Measurements from ENCODE around the gene FBXO42.
"Not testable (repeated sequence)": the region's sequence is repeated elsewhere in the genome, so short reads cannot be mapped to it uniquely, and the experiment has no call there.

The FBXO42 gene

DNA sequence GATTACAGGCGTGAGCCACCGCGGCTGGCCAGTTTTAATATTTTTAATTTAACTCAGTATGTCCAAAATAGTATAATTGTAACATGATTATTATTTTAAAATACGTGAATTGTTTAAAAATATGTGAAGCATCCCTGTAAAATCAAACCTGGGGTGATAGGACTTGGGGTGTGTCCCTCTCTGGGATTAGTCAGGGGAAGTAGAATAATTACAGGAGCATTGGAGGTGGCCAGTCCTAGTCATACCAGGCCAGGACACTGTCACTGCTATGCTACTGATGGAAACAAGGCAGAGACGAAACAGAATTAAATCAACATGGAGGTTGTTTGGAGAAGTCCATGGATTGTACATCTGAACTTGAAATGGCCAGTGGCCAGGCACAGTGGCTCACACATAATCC, 31.6 kb upstream of the FBXO42 start:
- H3K27me3 Mint-ChIP-seq = no peaks in the 10 kb centered on the region
- peaks cover 1% of the 10 kb centered on the region for H3K9me3 Mint-ChIP-seq
- ATAC-seq (ENCODE audit: low read depth) (no peak), DNase-seq (ENCODE audit: low spot score in 2 of 2) (no peak)
- H3K36me3 Mint-ChIP-seq = peaks cover 2% of the 10 kb centered on the region
- no peak overlapping the region for H3K4me3 Mint-ChIP-seq
- H3K27ac Mint-ChIP-seq = peak overlapping the region; percentile 85
- H3K4me1 Mint-ChIP-seq = peaks cover 46% of the 10 kb centered on the region

DNA sequence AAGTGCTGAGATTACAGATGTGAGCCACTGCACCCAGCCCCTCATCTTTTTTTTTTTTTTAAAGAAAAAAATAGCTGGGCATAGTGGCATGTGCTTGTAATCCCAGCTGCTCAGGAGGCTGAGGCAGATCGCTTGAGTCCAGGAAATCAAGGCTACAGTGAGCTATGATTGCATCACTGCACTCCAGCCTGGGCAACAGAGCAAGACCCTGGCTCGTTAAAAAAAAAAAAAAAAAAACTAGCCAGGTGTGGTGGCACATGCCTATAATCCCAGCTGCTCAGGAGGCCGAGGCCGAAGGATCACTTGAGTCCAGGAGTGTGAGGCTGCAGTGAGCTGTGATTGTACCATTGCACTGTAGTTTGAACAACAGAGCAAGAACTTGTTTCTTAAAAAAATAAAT, 28.6 kb upstream of the FBXO42 start:
- H3K4me1 Mint-ChIP-seq = peaks cover 43% of the 10 kb centered on the region
- ATAC-seq (ENCODE audit: low read depth) = no peak

DNA sequence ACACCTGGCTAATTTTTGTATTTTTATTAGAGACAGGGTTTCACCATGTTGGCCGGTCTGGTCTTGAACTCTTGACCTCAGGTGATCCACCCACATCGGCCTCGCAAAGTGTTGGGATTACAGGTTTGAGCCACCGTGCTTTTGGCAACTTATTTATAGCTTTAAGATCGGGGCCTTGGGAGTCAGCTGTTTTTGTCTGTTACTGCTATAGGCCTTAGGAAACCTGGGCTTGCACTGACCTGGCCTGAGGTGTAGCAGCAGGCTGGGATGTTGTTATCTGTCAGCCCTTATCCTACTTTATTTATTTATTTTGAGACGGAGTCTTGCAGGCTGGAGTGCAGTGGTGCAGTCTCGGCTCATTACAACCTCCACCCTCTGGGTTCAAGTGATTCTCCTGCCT, 26.2 kb upstream of the FBXO42 start:
- DNase-seq (ENCODE audit: low spot score in 2 of 2) (no peak), ATAC-seq (ENCODE audit: low read depth) (no peak)
- peaks cover 42% of the 10 kb centered on the region for H3K4me1 Mint-ChIP-seq
- H3K4me3 Mint-ChIP-seq = no peak overlapping the region
- peaks cover 1% of the 10 kb centered on the region for H3K9me3 Mint-ChIP-seq
- peaks cover 5% of the 10 kb centered on the region for H3K36me3 Mint-ChIP-seq
- no peak overlapping the region for H3K27ac Mint-ChIP-seq
- no peaks in the 10 kb centered on the region for H3K27me3 Mint-ChIP-seq

More for the DNA sequence above, 28.6 kb upstream of the FBXO42 start:
- H3K9me3 Mint-ChIP-seq = peaks cover 1% of the 10 kb centered on the region
- no peak for DNase-seq (ENCODE audit: low spot score in 2 of 2)
- no peaks in the 10 kb centered on the region for H3K27me3 Mint-ChIP-seq
- H3K4me3 Mint-ChIP-seq = no peak overlapping the region
- H3K27ac Mint-ChIP-seq = no peak overlapping the region
- H3K36me3 Mint-ChIP-seq = peaks cover 5% of the 10 kb centered on the region

DNA sequence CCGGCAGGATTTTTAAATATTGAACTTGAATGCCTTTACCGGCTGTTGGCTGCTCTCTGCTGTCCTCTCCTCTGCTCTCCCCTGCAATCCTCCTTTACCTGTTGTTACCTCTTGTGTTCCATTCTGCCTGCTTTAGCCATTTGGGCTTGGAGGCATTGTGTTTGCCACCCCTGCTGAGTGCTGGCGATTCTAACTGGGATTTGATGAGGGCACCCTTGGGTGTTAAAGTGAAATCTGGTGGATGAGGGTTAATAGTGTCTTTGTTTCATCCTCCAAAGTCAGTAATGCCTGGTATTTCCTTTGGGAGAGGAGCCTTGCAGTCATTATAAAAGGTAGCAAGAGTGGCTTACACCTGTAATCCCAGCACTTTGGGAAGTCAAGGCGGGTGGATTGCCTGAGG, 24.7 kb upstream of the FBXO42 start:
- peak overlapping the region; percentile 38 for H3K27ac Mint-ChIP-seq
- peak overlapping the region; percentile 45 for H3K4me3 Mint-ChIP-seq
- H3K36me3 Mint-ChIP-seq = peaks cover 7% of the 10 kb centered on the region
- DNase-seq (ENCODE audit: low spot score in 2 of 2) = no peak
- peaks cover 46% of the 10 kb centered on the region for H3K4me1 Mint-ChIP-seq
- no peaks in the 10 kb centered on the region for H3K27me3 Mint-ChIP-seq
- H3K9me3 Mint-ChIP-seq = no peaks in the 10 kb centered on the region
- ATAC-seq (ENCODE audit: low read depth) = no peak

DNA sequence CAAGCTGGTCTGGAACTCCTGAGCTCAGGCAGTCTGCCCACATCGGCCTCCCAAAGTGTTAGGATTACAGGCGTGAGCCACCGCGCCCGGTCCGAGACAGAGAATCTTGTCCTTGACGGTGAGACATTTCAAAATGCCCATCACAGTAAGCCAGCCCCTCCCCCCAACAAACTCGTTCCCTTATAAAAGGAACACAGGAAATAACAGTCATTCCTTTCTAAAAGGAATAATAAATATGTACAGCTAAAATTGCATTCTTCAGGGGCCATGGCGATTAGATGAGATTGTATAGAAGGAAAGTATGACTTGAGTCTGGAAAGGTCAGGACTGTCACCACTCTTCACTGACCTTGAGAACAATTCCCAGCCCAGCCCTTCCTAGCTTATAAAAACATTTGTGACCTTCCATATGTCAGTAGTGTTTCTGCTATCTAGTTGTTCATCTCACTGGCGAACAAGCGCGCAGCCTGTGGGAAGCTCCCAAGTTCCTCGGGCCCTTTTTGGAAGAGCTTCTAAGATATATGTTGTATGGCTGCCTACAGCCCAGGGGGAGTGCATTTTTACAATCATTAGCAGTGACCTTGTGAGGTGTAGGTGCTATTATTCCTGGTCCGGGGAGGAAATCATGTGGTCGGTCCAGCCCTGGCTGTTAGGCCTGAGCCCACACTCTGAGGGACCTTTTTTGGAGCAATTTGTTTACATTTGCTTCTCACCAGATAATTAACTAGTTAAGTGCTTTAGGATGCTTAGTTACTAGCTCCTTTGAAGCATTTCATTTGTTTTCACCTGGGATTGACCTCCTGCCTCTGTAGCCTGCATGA, 23.5 kb upstream of the FBXO42 start:
- DNase-seq (ENCODE audit: low spot score in 2 of 2) = no peak
- Mint-ChIP-seq H3K36me3 (peaks cover 7% of the 10 kb centered on the region), H3K4me3 (no peak overlapping the region), H3K27ac (peak overlapping the region; percentile 41), H3K4me1 (peaks cover 48% of the 10 kb centered on the region), H3K27me3 (no peaks in the 10 kb centered on the region), H3K9me3 (no peaks in the 10 kb centered on the region)
- ATAC-seq (ENCODE audit: low read depth) = no peak

DNA sequence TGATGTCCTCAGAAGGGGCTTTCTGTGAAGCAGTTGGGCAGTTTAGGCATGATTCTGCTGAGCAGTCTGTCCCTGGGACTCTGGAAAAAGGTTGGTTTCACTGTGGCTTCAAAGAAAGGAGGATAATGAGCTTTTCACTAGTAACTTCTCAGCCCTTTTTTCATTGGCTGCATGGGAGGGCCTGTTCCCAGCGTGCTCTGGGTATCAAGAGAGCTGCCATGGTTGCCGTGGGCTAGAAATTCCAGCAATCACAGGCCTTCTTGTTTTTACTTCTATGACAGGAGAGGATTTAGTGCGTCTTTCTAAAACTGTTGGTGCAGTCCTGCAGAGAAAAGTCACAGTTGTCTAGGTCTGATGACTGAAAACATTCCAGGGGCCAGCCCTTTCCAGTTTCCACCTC, 22.0 kb upstream of the FBXO42 start:
- no peak for DNase-seq (ENCODE audit: low spot score in 2 of 2)
- no peaks in the 10 kb centered on the region for H3K27me3 Mint-ChIP-seq
- ATAC-seq (ENCODE audit: low read depth) = no peak
- H3K4me1 Mint-ChIP-seq = peaks cover 47% of the 10 kb centered on the region
- H3K9me3 Mint-ChIP-seq = no peaks in the 10 kb centered on the region
- no peak overlapping the region for H3K4me3 Mint-ChIP-seq
- H3K36me3 Mint-ChIP-seq = peaks cover 7% of the 10 kb centered on the region
- no peak overlapping the region for H3K27ac Mint-ChIP-seq

DNA sequence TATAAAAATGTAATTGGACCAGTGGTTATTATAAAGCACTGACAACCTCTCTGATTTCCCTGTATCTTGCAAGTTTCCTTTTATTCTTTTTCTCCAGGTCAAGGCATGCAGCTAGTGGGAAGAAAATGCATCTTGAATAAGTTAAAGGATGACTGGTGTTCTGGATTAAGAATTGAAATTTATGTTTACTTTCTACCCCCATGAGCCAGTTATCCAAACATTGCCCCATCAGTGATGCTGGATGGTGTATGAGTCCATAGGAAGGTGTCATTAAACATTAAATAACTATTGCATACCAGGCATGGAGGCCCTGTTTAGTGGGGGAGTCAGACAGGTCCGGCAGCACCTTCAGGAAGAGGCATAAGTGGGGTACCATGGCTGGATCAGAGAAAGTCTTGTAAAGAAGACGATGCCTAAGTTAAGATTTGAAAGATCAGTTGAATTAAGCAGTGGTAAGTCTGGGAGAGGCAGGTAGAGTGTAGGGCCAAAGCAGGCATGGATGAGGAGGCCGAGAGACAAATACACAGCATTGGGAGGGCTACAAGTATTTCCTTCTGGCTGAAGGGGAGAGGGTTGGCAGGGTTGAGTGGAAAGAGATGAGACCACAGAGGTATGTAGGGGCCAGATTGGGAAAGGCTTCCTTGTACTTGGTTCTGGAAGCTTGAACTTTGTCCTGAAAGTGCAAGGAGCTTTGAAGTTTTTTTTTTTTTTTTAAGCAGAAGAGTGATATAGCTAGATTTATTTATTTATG, 20.4 kb upstream of the FBXO42 start:
- Mint-ChIP-seq H3K9me3 (no peaks in the 10 kb centered on the region), H3K27me3 (no peaks in the 10 kb centered on the region), H3K4me1 (peaks cover 47% of the 10 kb centered on the region), H3K4me3 (no peak overlapping the region), H3K36me3 (peaks cover 6% of the 10 kb centered on the region), H3K27ac (peak overlapping the region; percentile 24)
- ATAC-seq (ENCODE audit: low read depth) = no peak
- DNase-seq (ENCODE audit: low spot score in 2 of 2) = no peak

DNA sequence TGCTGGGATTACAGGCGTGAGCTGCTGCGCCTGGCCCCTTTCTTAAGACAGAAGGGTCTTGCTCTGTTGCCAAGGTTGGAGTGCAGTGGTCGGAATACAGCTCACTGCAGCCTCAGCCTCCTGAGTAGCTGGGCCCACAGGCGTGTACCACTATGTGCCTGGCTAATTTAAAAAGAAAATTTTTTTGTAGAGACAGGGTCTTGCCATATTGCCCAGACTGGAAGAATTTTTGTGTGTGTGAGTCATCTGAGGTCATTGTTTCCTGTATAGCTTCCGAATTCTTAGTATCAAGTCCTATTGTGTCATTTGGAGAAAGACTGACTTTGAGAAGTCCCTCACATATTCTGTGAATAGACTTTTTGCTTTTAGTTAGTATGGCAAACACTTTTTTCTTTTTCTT, 19.4 kb upstream of the FBXO42 start:
- H3K4me1 Mint-ChIP-seq = peaks cover 40% of the 10 kb centered on the region
- H3K36me3 Mint-ChIP-seq = peaks cover 4% of the 10 kb centered on the region
- H3K9me3 Mint-ChIP-seq = no peaks in the 10 kb centered on the region
- ATAC-seq (ENCODE audit: low read depth) (no peak), DNase-seq (ENCODE audit: low spot score in 2 of 2) (no peak)
- H3K27ac Mint-ChIP-seq = peak overlapping the region; percentile 28
- peak overlapping the region; percentile 27 for H3K4me3 Mint-ChIP-seq
- H3K27me3 Mint-ChIP-seq = no peaks in the 10 kb centered on the region

DNA sequence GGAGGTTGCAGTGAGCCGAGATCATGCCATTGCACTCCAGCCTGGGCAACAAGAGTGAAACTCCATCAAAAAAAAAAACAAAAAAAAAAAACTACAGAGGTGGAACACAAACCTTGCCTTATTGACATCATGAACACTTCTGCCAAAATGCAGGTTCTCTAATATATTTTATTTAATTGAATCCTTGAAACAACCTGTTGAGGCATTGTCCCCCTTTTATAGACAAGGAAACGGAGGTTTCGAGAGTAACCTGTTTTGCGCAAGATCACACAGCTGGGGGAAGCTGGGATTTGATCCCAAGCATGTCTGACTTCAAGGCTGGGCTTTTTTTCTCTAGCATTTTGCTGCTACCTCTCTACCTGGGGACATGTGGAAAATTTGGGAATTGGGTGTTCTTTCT, 17.5 kb upstream of the FBXO42 start:
- Mint-ChIP-seq H3K4me1 (peaks cover 32% of the 10 kb centered on the region), H3K36me3 (peaks cover 4% of the 10 kb centered on the region)

DNA sequence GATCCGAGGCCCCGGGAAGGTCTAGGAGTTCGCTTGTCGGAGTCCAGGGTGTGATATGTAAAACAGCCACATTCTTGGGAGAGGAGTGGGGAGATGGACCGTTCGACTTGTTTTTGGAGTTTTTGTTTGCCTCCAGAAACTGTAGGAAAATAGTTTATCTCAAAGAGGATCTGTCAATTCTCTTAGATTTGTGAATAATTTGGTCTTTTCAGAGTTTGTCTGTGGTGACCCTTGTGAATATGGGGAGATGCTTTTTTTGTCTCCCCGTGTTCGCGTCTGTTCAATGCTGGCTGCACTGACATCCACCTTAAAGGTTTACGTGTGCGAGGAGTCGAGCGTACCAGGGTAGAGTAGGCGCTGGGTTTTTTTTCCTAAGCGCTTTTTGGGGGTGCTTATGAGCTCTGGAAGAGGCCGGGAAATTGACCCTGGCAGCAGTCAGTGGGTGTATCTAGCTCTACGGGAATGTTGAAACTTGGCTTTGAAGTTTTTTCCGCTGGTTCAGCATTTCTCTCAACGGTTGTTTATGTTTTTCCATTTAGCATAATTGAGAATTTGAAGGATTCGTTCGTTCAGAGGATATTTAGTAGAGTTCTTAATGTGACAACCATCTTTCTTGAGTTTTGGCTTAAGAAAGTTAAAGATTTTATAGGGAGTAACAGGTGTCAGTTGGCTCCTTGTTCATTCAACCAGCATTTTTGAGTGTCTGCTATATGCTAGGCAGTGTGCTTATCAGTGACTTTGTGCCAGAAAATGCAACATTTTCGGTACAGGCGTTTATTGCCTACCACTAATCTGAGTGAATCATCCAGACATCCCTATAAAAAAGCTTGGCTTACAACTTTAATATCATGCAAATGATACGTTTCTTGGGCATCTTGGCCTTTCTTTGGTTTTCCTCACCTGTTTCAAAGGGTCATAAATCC, 15.9 kb upstream of the FBXO42 start:
- DNase-seq (ENCODE audit: low spot score in 2 of 2) (no peak), ATAC-seq (ENCODE audit: low read depth) (no peak)
- Mint-ChIP-seq H3K9me3 (no peaks in the 10 kb centered on the region), H3K27me3 (no peaks in the 10 kb centered on the region), H3K4me3 (peak overlapping the region; percentile 93), H3K36me3 (peaks cover 4% of the 10 kb centered on the region), H3K4me1 (peaks cover 22% of the 10 kb centered on the region), H3K27ac (peak overlapping the region; percentile 98)

More for the DNA sequence above, 17.5 kb upstream of the FBXO42 start:
- DNase-seq (ENCODE audit: low spot score in 2 of 2) = no peak
- Mint-ChIP-seq H3K9me3 (no peaks in the 10 kb centered on the region), H3K27ac (no peak overlapping the region), H3K27me3 (no peaks in the 10 kb centered on the region), H3K4me3 (no peak overlapping the region)
- no peak for ATAC-seq (ENCODE audit: low read depth)

DNA sequence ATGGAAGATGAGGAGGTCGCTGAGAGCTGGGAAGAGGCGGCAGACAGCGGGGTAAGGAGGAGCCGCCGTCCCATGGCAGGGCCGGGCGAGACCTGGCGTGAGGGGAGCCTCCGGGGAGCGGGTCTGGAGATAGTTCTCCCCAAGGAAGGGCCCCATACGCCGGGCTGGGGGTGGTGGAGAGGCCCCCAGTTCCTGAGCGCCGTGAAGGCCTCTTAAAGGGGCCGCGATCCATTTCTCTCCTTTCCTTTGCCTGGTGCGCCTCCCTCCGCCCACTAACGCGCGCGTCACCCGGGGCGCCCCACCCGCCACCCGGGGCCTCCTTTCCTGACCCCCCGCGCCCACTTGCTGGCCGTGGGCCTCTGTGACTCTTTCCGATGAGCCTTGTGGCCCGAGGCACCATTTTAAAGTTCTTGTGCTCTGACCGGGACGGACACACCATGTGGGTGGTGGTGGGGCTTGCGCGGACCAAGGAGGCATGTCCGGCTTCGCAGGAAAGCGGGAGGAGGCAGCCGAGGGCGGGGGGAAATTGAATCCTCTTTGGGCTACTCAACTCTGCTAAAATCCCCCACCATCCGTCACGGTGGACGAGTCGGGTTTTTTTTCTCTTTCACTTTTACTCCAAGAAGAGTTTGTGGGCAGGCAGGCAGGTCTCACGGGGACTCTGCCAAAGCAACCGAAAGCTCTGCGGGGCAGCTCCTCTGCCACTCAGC, 15.1 kb upstream of the FBXO42 start:
- H3K36me3 Mint-ChIP-seq = no peaks in the 10 kb centered on the region
- peaks cover 15% of the 10 kb centered on the region for H3K4me1 Mint-ChIP-seq
- H3K9me3 Mint-ChIP-seq = no peaks in the 10 kb centered on the region
- peak overlapping the region; percentile 93 for H3K4me3 Mint-ChIP-seq
- DNase-seq (ENCODE audit: low spot score in 2 of 2) (peak; percentile 77 to 82), ATAC-seq (ENCODE audit: low read depth) (peak; percentile 63)
- H3K27ac Mint-ChIP-seq = peak overlapping the region; percentile 98
- H3K27me3 Mint-ChIP-seq = no peaks in the 10 kb centered on the region

DNA sequence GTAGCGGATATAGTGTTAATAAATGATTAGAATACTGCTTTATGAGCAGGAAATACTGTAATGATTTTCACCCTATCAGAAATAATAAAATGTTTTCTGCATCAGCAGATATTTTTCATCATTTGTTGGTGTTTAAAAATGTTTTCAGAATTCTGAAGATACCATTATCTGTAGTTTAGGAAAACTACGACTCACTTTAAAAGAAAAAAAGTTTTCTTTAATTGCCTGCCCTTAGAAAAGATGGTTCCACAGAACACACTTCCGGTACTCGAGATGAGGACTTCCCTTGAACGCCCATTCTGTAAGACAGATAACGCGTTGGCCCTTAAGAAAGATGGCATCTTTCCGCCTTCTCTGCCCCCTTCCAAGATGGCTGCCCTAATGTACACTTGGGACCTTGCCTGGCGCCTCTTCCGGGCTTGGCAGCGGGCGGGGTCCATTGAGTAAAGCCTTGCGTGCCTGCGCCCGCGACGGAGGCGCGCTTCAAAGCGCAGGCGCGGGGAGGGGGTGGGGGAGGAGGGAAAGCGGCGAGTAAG, 14.5 kb upstream of the FBXO42 start, which contains the start of gene SZRD1:
Gene SZRD1 (plus strand): TSS at position 521 of the 536 bp plus-strand sequence. CDS start 16 bp downstream, outside the sequence.
- Mint-ChIP-seq H3K9me3 (no peaks in the 10 kb centered on the region), H3K36me3 (no peaks in the 10 kb centered on the region), H3K27me3 (no peaks in the 10 kb centered on the region), H3K4me1 (peaks cover 12% of the 10 kb centered on the region), H3K27ac (peak within 1 kb of the TSS; percentile 98), H3K4me3 (peak within 1 kb of the TSS; percentile 93)
- peak; percentile 76 to 91 for DNase-seq (ENCODE audit: low spot score in 2 of 2)
- peak; percentile 83 for ATAC-seq (ENCODE audit: low read depth)

DNA sequence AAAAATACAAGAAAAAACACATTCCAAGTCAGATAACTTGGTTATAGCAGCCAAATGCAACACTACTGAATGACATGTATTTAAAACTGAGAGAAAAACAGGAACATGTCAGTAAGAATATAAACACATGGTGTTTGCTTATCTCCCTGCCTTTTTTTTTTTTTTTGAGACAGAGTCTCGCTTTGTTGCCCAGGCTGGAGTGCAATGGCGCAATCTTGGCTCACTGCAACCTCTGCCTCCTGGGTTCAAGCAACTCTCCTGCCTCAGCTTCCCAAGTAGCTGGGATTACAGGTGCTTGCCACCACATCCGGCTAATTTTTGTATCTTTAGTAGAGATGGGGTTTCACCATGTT, 12.8 kb upstream of the FBXO42 start:
- not testable (repeated sequence) for H3K9me3 Mint-ChIP-seq; ATAC-seq (ENCODE audit: low read depth); DNase-seq (ENCODE audit: low spot score in 2 of 2); H3K4me3 Mint-ChIP-seq; H3K4me1 Mint-ChIP-seq; H3K27ac Mint-ChIP-seq; H3K27me3 Mint-ChIP-seq; H3K36me3 Mint-ChIP-seq
